Left kidney (tissue), 8 donors: ENCODE results near the gene NUDT14. TPM values are rescaled to one million over a fixed set of nuclear protein-coding genes. Genes with fewer than 3 reads are reported as not detected.

Experiments
- DNase-seq: peaks from one replicate; pipeline ENCODE4 v3.0.0-alpha.2; 2013
- long read RNA-seq, 8 donors: transcript quantifications; one replicate each; lab custom pipeline, GENCODE V29; 2026
- polyA plus RNA-seq: library from polyadenylated mRNA; unstranded; fragments of 120-200 nt; gene quantifications from one replicate; pipeline ENCODE4 v1.2.1, GENCODE V29; 2013; ENCODE audit not compliant: insufficient read length

The NUDT14 gene
- 24.3 TPM for polyA plus RNA-seq
- long read RNA-seq, donor 1, transcript NUDT14-202 (5 exons, 845 nt), result major isoform, 36 of 49 reads
- long read RNA-seq, donor 1, transcript NUDT14-201 (4 exons, 570 nt), result minor isoform, 6 of 49 reads
- long read RNA-seq, donor 1, partial matches to known transcripts, result 5 of 49 reads
- long read RNA-seq, donor 1, other reads (novel, unspliced or antisense), result 0 of 49 reads
- long read RNA-seq, donor 2, transcript NUDT14-202 (5 exons, 845 nt), result major isoform, 11 of 14 reads
- long read RNA-seq, donor 2, partial matches to known transcripts, result 0 of 14 reads
- long read RNA-seq, donor 2, other reads (novel, unspliced or antisense), result 0 of 14 reads
- long read RNA-seq, donor 3, transcript NUDT14-201 (4 exons, 570 nt), result minor isoform, 7 of 20 reads
- long read RNA-seq, donor 3, transcript NUDT14-202 (5 exons, 845 nt), result major isoform, 9 of 20 reads
- long read RNA-seq, donor 3, partial matches to known transcripts, result 0 of 20 reads
- long read RNA-seq, donor 3, other reads (novel, unspliced or antisense), result 0 of 20 reads
- long read RNA-seq, donor 4, transcript NUDT14-202 (5 exons, 845 nt), result major isoform, 5 of 6 reads
- long read RNA-seq, donor 4, partial matches to known transcripts, result 0 of 6 reads
- long read RNA-seq, donor 4, other reads (novel, unspliced or antisense), result 0 of 6 reads
- long read RNA-seq, donor 5, transcript NUDT14-202 (5 exons, 845 nt), result major isoform, 34 of 44 reads
- long read RNA-seq, donor 5, partial matches to known transcripts, result 5 of 44 reads
- long read RNA-seq, donor 5, other reads (novel, unspliced or antisense), result 0 of 44 reads
- long read RNA-seq, donor 6, transcript NUDT14-202 (5 exons, 845 nt), result major isoform, 13 of 18 reads
- long read RNA-seq, donor 6, partial matches to known transcripts, result 0 of 18 reads
- long read RNA-seq, donor 6, other reads (novel, unspliced or antisense), result 0 of 18 reads
- long read RNA-seq, donor 7, transcript NUDT14-202 (5 exons, 845 nt), result major isoform, 40 of 44 reads
- long read RNA-seq, donor 7, partial matches to known transcripts, result 0 of 44 reads
- long read RNA-seq, donor 7, other reads (novel, unspliced or antisense), result 0 of 44 reads
- long read RNA-seq, donor 8, transcript NUDT14-202 (5 exons, 845 nt), result major isoform, 8 of 10 reads
- long read RNA-seq, donor 8, partial matches to known transcripts, result 0 of 10 reads
- long read RNA-seq, donor 8, other reads (novel, unspliced or antisense), result 0 of 10 reads

GRCh38 chr14:105180592-105181548 lies at the start of gene NUDT14:
Gene NUDT14, minus strand, starts transcription at chr14:105181312. Its CDS starts 103 bp downstream, at chr14:105181209.
- no peak for DNase-seq

DNA sequence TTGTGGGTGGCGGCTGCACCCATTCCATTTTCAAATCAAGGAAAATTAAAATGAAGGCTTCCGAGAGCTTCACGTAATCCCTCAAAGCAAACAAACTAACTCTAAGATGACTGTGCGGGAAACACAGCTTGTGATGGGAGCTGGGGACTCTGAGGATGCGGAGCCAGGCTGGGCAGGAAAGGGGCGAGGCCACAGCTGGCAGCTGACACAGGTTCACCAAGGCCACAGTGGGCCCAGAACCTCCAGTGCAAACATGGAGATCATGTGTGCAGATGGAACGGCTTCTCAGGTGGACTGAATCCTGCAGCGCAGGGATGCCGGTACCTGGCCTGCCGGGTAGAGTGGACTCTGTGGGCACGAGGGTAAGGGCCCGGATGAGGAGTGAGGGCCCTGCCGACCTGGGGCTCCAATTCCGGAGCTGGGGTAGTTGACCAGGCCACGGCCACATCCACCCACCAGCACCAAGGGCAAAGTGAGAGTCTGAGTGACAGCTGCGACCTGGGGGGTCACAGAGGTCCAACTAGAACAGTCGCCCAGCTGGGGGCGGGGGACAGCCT lies 48.1 kb upstream of the NUDT14 start:
- DNase-seq, result no peak

DNA sequence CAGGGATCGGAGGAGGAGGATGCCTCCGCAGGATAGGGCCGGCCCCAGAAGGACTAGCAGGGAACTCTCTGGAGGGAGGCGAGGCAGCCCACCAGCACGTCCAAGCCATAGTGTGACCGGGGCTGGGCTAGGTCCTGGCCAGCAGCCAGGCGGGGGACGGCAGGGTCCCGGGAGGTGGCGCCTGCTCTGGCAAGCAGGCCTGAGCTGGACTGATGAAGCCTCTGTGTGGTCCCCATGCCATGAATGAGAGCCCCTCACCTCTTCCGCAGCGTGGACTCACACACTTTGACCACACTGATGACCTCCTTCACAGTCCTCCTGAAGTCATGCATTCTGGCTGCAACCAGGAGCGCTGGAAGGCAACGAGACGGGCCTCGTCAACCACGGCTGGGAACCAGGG lies 47.5 kb upstream of the NUDT14 start:
- no peak for DNase-seq

DNA sequence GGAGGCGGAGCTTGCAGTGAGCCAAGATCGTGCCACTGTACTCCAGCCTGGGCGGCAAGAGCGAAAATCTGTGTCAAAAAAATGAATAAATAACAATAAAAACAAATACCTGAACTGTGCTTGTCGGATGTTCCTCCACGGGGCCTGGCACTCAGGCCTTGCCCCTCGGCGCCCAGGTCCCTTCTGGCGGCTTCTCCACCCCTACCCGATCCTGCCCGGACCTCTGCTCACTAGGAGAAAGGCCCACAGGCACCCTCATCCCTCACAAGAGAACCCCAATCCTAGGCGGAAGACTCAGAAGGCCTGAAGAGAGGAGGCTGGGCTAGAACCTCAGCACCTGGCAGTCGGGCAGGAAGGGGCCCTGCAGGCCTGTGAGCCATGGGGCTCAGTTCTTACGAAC lies 46.2 kb upstream of the NUDT14 start:
- DNase-seq, result no peak

DNA sequence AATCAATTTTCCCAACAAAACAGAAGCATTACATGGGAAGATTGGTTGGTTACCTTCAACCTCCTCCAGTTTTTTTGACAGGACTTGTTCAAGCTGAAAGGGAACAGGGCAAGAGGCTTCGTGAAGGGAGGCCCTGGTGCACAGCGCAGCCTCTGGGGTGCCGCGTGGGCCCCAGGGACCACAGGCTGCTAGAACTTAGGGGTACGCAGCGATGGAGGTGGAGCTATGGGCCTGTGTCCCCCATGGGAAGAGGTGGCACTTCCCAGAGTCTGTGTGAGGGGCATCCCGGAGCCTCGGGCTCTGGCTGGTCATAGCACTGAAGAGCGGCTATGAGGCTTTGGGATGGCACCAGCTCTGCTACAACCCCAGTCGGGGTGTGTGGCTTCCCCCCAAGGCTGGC lies 45.1 kb upstream of the NUDT14 start:
- DNase-seq, result no peak

- DNase-seq, result no peak
Observed at GRCh38 chr14:105224845-105225570, 43.9 kb upstream of the NUDT14 start.

- no peak for DNase-seq
Observed at GRCh38 chr14:105223770-105224544, 42.8 kb upstream of the NUDT14 start.

- peak; percentile 43 for DNase-seq
Observed at GRCh38 chr14:105223260-105223659, 42.1 kb upstream of the NUDT14 start.

GRCh38 chr14:105221598-105222178 lies 40.6 kb upstream of the NUDT14 start:
- no peak for DNase-seq

- no peak for DNase-seq
Observed at GRCh38 chr14:105220699-105221597, 39.8 kb upstream of the NUDT14 start.

GRCh38 chr14:105219753-105220152 lies 38.6 kb upstream of the NUDT14 start:
- no peak for DNase-seq

GRCh38 chr14:105219043-105219612 lies 38.0 kb upstream of the NUDT14 start:
- no peak for DNase-seq

DNA sequence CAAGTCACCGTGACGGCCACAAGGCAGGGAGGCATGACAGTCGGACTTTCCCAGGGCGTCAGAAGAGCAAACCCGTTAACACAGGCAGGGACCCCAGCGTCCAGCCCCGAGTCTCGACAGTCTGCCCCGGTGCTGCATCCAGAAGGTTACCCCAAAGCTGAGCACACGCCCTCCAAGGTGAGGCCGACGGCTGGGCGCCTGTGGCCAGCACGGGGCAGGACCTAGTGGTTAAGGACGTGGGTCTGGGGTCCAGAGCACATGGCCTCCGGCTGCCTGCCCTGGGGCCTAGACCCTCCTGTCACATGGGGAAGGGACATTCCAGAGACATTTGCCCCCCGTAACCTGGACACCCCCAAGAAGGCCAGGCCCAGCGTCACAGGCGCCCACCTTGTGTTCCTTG lies 37.5 kb upstream of the NUDT14 start:
- DNase-seq, result no peak

- DNase-seq, result no peak
Observed at GRCh38 chr14:105217774-105218173, 36.7 kb upstream of the NUDT14 start.

DNA sequence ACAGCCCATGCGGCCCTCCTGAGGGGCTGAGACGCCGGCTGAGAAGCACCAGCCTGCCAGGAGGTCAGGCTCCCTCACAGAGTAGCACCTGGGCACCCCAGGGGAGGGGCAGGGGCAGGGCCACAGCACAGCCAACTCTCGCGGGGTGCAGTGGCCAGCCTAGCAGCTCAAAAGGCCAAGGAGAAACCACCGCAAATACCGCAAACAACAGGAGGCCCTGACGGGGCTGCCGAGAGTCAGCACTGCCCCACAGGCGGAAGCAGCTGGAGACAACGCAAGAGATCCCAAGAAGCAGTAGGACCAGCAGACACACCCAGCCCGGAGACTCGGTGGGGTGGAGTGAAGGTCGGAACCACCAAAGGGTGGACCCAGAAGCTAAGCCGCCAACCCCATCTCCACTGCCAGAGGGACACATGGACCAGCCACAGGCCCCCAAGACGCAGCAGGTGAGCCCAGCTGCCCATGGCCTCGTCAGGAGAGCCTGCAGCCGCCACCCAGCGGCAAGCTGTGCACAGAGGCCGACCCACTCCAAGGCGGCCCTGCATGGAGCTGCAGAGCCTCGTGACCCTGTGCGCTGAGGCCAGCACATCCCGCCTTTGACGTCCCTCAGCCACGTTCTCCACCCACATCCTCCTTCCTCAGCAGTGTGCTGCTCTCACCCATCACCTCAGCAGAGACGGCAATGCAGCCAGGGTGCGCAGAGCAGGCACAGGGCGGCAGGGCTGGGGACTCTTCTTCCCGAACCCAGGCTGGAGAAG lies 35.6 kb upstream of the NUDT14 start:
- no peak for DNase-seq

GRCh38 chr14:105215602-105216001 lies 34.5 kb upstream of the NUDT14 start:
- no peak for DNase-seq
